Measurements from ENCODE around the gene CYP3A7.

The CYP3A7 gene

DNA sequence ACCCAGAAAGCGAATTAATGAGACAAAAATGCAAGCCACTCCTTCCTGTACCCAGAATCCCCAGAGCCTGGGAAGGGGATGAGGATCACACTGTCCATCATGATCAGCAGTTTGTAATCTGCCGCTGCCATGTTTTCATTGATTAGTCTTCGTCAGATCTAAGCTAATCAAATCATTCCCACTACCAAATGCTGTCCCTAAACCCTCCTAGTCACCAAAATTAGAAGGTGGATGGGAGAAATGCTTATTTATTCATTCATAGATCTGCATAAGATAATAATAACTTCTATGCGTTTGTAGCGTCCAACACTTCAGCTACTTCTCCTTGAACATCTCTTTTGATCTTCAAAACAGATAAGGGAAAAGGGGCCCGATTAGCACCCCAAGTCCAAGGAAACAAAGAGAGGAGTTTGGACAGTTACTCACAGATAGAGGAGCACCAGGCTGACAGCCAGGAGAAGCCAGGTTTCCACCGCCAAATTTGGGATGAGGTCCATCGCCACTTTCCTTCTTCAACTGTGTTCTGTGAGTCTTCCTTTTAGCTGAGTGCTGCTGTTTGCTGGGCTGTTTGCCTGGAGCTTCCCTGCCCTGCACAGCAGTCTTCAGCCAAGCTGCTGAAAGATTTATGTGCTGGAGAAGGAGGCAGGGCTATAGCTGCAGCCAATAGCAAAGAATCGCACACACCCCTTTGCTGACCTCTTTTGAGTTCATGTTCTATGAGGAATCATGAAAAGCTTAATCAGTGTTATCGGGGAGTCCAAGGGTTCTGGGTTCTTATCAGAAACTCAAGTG, 55.4 kb downstream of the CYP3A7 start, which contains the start of gene CYP3A5:
Gene CYP3A5, minus strand, starts transcription at position 597 of the 792 bp plus-strand sequence. Its CDS starts 100 bp downstream, at position 497.
- H3K4me1 ChIP-seq (ENCODE audit: control insufficient read depth, insufficient read depth, low read length), result peaks cover 8% of the 10 kb centered on the region; the same call in 1 of the 2 replicates
- H3K4me3 ChIP-seq (ENCODE audit: low read depth, low read length), result peak within 1 kb of the TSS; percentile 23; the same call in 1 of the 2 replicates
- H3K27me3 ChIP-seq (ENCODE audit: control insufficient read depth, insufficient read depth, low read length), result no peaks in the 10 kb centered on the region
- no peaks in the 10 kb centered on the region for H3K36me3 ChIP-seq (ENCODE audit: control insufficient read depth, insufficient read depth, low read length)
- no peak within 1 kb of the TSS for H3K27ac ChIP-seq (ENCODE audit: low read depth, low read length)
- H3K9ac ChIP-seq (ENCODE audit: low read length), result no peak within 1 kb of the TSS
- H3K9me3 ChIP-seq (ENCODE audit: control insufficient read depth, insufficient read depth, low read depth, low read length), result peaks cover 9% of the 10 kb centered on the region; the same call in 1 of the 2 replicates

DNA sequence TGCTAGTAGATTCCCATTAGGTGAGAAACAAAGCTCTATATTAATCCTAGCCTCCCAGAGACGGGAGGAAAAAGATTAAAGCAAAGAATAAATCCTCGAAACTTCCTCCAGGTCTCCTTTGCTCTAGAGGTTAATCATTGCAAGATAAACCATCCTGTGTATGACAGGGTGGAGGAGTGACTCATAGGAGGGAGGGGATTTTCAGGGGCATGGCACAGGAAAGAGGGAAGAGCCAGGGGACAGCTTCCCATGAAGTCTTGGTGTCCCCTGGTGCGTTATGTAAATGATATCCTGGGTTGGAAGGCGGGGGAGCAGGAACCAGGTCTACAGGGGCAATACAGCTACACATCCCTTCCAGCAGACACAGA, 56.0 kb downstream of the CYP3A7 start:
- H3K9ac ChIP-seq (ENCODE audit: low read length), result no peak overlapping the region
- H3K4me3 ChIP-seq (ENCODE audit: low read depth, low read length), result peak overlapping the region; percentile 23; the same call in 1 of the 2 replicates
- H3K36me3 ChIP-seq (ENCODE audit: control insufficient read depth, insufficient read depth, low read length), result no peaks in the 10 kb centered on the region
- peaks cover 9% of the 10 kb centered on the region; the same call in 1 of the 2 replicates for H3K9me3 ChIP-seq (ENCODE audit: control insufficient read depth, insufficient read depth, low read depth, low read length)
- H3K27me3 ChIP-seq (ENCODE audit: control insufficient read depth, insufficient read depth, low read length), result no peaks in the 10 kb centered on the region
- H3K27ac ChIP-seq (ENCODE audit: low read depth, low read length), result no peak overlapping the region
- H3K4me1 ChIP-seq (ENCODE audit: control insufficient read depth, insufficient read depth, low read length), result peaks cover 8% of the 10 kb centered on the region; the same call in 1 of the 2 replicates

GRCh38 chr7:99677648-99678045, 57.3 kb downstream of the CYP3A7 start:
- H3K27ac ChIP-seq (ENCODE audit: low read depth, low read length), result no peak overlapping the region
- no peaks in the 10 kb centered on the region for H3K36me3 ChIP-seq (ENCODE audit: control insufficient read depth, insufficient read depth, low read length)
- H3K9me3 ChIP-seq (ENCODE audit: control insufficient read depth, insufficient read depth, low read depth, low read length), result peaks cover 3% of the 10 kb centered on the region; the same call in 1 of the 2 replicates

GRCh38 chr7:99677013-99677647, 57.9 kb downstream of the CYP3A7 start:
- Histone ChIP-seq H3K27me3 (ENCODE audit: control insufficient read depth, insufficient read depth, low read length) (no peaks in the 10 kb centered on the region), H3K9ac (ENCODE audit: low read length) (no peak overlapping the region), H3K4me1 (ENCODE audit: control insufficient read depth, insufficient read depth, low read length) (peaks cover 8% of the 10 kb centered on the region; the same call in 1 of the 2 replicates), H3K9me3 (ENCODE audit: control insufficient read depth, insufficient read depth, low read depth, low read length) (0 out of 2 replicates have a peak, but pooled peaks cover 3% of the 10 kb centered on the region), H3K36me3 (ENCODE audit: control insufficient read depth, insufficient read depth, low read length) (no peaks in the 10 kb centered on the region), H3K27ac (ENCODE audit: low read depth, low read length) (no peak overlapping the region), H3K4me3 (ENCODE audit: low read depth, low read length) (no peak overlapping the region)

More at GRCh38 chr7:99677648-99678045, 57.3 kb downstream of the CYP3A7 start:
- peaks cover 8% of the 10 kb centered on the region; the same call in 1 of the 2 replicates for H3K4me1 ChIP-seq (ENCODE audit: control insufficient read depth, insufficient read depth, low read length)
- H3K4me3 ChIP-seq (ENCODE audit: low read depth, low read length), result no peak overlapping the region
- no peaks in the 10 kb centered on the region for H3K27me3 ChIP-seq (ENCODE audit: control insufficient read depth, insufficient read depth, low read length)
- no peak overlapping the region for H3K9ac ChIP-seq (ENCODE audit: low read length)

GRCh38 chr7:99674995-99675742, 59.8 kb downstream of the CYP3A7 start:
- Histone ChIP-seq H3K27ac (ENCODE audit: low read depth, low read length) (no peak overlapping the region), H3K9me3 (ENCODE audit: control insufficient read depth, insufficient read depth, low read depth, low read length) (no peaks in the 10 kb centered on the region), H3K36me3 (ENCODE audit: control insufficient read depth, insufficient read depth, low read length) (no peaks in the 10 kb centered on the region), H3K9ac (ENCODE audit: low read length) (no peak overlapping the region), H3K4me1 (ENCODE audit: control insufficient read depth, insufficient read depth, low read length) (peaks cover 8% of the 10 kb centered on the region; the same call in 1 of the 2 replicates), H3K27me3 (ENCODE audit: control insufficient read depth, insufficient read depth, low read length) (no peaks in the 10 kb centered on the region), H3K4me3 (ENCODE audit: low read depth, low read length) (no peak overlapping the region)

- Histone ChIP-seq H3K4me1 (ENCODE audit: control insufficient read depth, insufficient read depth, low read length) (no peaks in the 10 kb centered on the region), H3K27ac (ENCODE audit: low read depth, low read length) (no peak overlapping the region), H3K36me3 (ENCODE audit: control insufficient read depth, insufficient read depth, low read length) (no peaks in the 10 kb centered on the region), H3K9ac (ENCODE audit: low read length) (no peak overlapping the region), H3K9me3 (ENCODE audit: control insufficient read depth, insufficient read depth, low read depth, low read length) (no peaks in the 10 kb centered on the region), H3K4me3 (ENCODE audit: low read depth, low read length) (no peak overlapping the region), H3K27me3 (ENCODE audit: control insufficient read depth, insufficient read depth, low read length) (no peaks in the 10 kb centered on the region)
These were observed 62.4 kb downstream of the CYP3A7 start for GRCh38 chr7:99672573-99672972.

- Histone ChIP-seq H3K36me3 (ENCODE audit: control insufficient read depth, insufficient read depth, low read length) (no peaks in the 10 kb centered on the region), H3K4me3 (ENCODE audit: low read depth, low read length) (no peak overlapping the region), H3K27me3 (ENCODE audit: control insufficient read depth, insufficient read depth, low read length) (no peaks in the 10 kb centered on the region), H3K27ac (ENCODE audit: low read depth, low read length) (no peak overlapping the region), H3K9ac (ENCODE audit: low read length) (no peak overlapping the region), H3K9me3 (ENCODE audit: control insufficient read depth, insufficient read depth, low read depth, low read length) (no peaks in the 10 kb centered on the region), H3K4me1 (ENCODE audit: control insufficient read depth, insufficient read depth, low read length) (no peaks in the 10 kb centered on the region)
These were observed 65.2 kb downstream of the CYP3A7 start for GRCh38 chr7:99669782-99670181.

GRCh38 chr7:99668541-99668940, 66.5 kb downstream of the CYP3A7 start:
- Histone ChIP-seq H3K4me3 (ENCODE audit: low read depth, low read length) (no peak overlapping the region), H3K4me1 (ENCODE audit: control insufficient read depth, insufficient read depth, low read length) (no peaks in the 10 kb centered on the region), H3K27me3 (ENCODE audit: control insufficient read depth, insufficient read depth, low read length) (no peaks in the 10 kb centered on the region), H3K36me3 (ENCODE audit: control insufficient read depth, insufficient read depth, low read length) (no peaks in the 10 kb centered on the region), H3K9me3 (ENCODE audit: control insufficient read depth, insufficient read depth, low read depth, low read length) (no peaks in the 10 kb centered on the region), H3K9ac (ENCODE audit: low read length) (no peak overlapping the region), H3K27ac (ENCODE audit: low read depth, low read length) (no peak overlapping the region)

DNA sequence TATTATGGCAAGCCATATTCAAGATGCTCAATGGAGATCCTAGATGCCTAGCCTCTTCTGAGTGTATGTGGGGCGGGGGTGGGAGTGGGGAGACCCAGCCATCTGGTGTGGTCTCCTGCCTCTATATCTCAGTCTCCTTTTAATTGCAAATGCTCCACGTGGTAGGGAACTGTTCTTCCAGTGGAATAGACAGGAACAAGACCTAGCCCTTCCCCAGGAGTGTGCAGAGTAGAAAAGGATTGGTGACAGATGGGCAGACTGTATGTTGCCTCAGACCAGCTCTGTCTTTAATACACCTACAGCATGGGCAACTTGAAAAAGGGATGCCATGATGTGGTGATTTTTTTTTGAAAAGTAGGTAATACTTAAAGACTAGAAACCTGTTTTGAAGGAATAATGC, 67.8 kb downstream of the CYP3A7 start:
- Histone ChIP-seq H3K4me1 (ENCODE audit: control insufficient read depth, insufficient read depth, low read length) (no peaks in the 10 kb centered on the region), H3K36me3 (ENCODE audit: control insufficient read depth, insufficient read depth, low read length) (no peaks in the 10 kb centered on the region), H3K27ac (ENCODE audit: low read depth, low read length) (no peak overlapping the region), H3K9ac (ENCODE audit: low read length) (no peak overlapping the region), H3K27me3 (ENCODE audit: control insufficient read depth, insufficient read depth, low read length) (no peaks in the 10 kb centered on the region), H3K4me3 (ENCODE audit: low read depth, low read length) (no peak overlapping the region), H3K9me3 (ENCODE audit: control insufficient read depth, insufficient read depth, low read depth, low read length) (no peaks in the 10 kb centered on the region)

DNA sequence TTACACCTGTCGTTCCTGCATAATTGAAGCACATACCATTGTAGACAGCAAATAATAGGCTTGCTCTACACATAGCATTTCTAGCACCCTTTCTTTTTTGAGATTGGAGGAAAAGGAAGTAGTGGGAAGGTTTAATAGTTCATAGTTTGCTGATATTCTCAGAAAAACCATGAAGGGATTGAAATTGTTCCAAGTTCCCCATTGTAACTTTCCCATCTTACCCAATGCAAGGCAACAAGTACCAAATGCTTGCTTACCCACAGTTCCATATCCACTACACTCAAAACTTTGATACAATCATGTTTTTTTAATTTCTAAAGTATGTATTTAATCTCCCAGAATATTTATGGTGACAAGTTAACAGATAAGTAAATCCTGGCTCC, 69.0 kb downstream of the CYP3A7 start:
- Histone ChIP-seq H3K4me1 (ENCODE audit: control insufficient read depth, insufficient read depth, low read length) (no peaks in the 10 kb centered on the region), H3K27ac (ENCODE audit: low read depth, low read length) (no peak overlapping the region), H3K9me3 (ENCODE audit: control insufficient read depth, insufficient read depth, low read depth, low read length) (no peaks in the 10 kb centered on the region), H3K36me3 (ENCODE audit: control insufficient read depth, insufficient read depth, low read length) (no peaks in the 10 kb centered on the region), H3K27me3 (ENCODE audit: control insufficient read depth, insufficient read depth, low read length) (no peaks in the 10 kb centered on the region), H3K4me3 (ENCODE audit: low read depth, low read length) (no peak overlapping the region), H3K9ac (ENCODE audit: low read length) (no peak overlapping the region)

Data from HUES6 (cell line).